ENCODE measurements around the gene OR5AL1.
"Not testable (repeated sequence)": the region's sequence is repeated elsewhere in the genome, so short reads cannot be mapped to it uniquely, and the experiment has no call there.

The OR5AL1 gene

GRCh38 chr11:56412396-56412795, at the start of gene OR5AL1:
OR5AL1 (plus strand) TSS chr11:56412696.
- no peak for FAIRE-seq

- FAIRE-seq = no peak
Observed at GRCh38 chr11:56375324-56375723, 37.2 kb upstream of the OR5AL1 start, which contains the start of gene OR8U1. OR8U1 (plus strand) TSS chr11:56375624; CDS start chr11:56375624, 0 bp downstream.

- no peak for FAIRE-seq
Observed at GRCh38 chr11:56380120-56380519, 32.4 kb upstream of the OR5AL1 start.

- FAIRE-seq = no peak
Observed at GRCh38 chr11:56394381-56394780, 18.1 kb upstream of the OR5AL1 start.

- no peak for FAIRE-seq
Observed at GRCh38 chr11:56396047-56396446, 16.4 kb upstream of the OR5AL1 start.

GRCh38 chr11:56401858-56402461, 10.5 kb upstream of the OR5AL1 start:
- not testable (repeated sequence) for FAIRE-seq

GRCh38 chr11:56404393-56404792, 8.1 kb upstream of the OR5AL1 start:
- FAIRE-seq = no peak

GRCh38 chr11:56410801-56411200, 1.7 kb upstream of the OR5AL1 start:
- FAIRE-seq = no peak

GRCh38 chr11:56453521-56453920, 41.0 kb downstream of the OR5AL1 start:
- no peak for FAIRE-seq

- FAIRE-seq = no peak
Observed at GRCh38 chr11:56457076-56457475, 44.6 kb downstream of the OR5AL1 start.
